Esophagus muscularis mucosa (tissue), 4 donors: ENCODE data around the gene GPR65.

Experiments
- EP300 ChIP-seq: sonication (generic); formaldehyde crosslinking; IDR thresholded peaks from one replicate; pipeline ENCODE4 v1.6.1; 2017; ENCODE audit warnings: antibody characterized with exemption
- POLR2A ChIP-seq: fragments of 450-650 bp; IDR thresholded peaks from one replicate; pipeline ENCODE4 v1.6.1; 2017; ENCODE audit warnings: antibody characterized with exemption, moderate library complexity, mild to moderate bottlenecking, low read depth
- TF ChIP-seq, protein P1 (sequence below), 3 experiments: fragments of 200-600 bp in 2 of 3; fragments of 450-650 bp in 1 of 3; sonication (generic) in 2 of 3; IDR thresholded peaks; one replicate each; pipeline ENCODE4 v1.5.1; 2017 to 2019; ENCODE audit warnings: antibody characterized with exemption in 3 of 3, mild to moderate bottlenecking in 2 of 3, moderate library complexity in 1 of 3

DNA sequence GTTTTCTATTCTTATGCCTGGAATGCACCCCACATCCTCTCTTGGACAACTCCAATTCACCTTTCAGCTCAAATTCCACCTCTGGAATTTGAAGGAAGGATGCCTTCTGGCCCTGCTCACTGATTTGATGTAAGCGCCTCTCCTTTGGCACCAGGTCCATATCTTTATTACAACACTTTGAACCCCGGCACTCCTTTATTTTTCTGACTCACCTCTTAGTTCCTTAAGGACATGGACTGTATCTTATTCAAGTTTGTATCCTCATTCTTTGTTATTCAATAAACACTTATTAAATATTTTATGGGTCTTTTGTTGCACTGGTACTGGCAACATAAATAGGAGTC lies 15.0 kb upstream of the GPR65 start:
- TF ChIP-seq, protein P1, sequence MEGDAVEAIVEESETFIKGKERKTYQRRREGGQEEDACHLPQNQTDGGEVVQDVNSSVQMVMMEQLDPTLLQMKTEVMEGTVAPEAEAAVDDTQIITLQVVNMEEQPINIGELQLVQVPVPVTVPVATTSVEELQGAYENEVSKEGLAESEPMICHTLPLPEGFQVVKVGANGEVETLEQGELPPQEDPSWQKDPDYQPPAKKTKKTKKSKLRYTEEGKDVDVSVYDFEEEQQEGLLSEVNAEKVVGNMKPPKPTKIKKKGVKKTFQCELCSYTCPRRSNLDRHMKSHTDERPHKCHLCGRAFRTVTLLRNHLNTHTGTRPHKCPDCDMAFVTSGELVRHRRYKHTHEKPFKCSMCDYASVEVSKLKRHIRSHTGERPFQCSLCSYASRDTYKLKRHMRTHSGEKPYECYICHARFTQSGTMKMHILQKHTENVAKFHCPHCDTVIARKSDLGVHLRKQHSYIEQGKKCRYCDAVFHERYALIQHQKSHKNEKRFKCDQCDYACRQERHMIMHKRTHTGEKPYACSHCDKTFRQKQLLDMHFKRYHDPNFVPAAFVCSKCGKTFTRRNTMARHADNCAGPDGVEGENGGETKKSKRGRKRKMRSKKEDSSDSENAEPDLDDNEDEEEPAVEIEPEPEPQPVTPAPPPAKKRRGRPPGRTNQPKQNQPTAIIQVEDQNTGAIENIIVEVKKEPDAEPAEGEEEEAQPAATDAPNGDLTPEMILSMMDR (IDR thresholded peaks at IDR 0.05), result no peak
- TF ChIP-seq POLR2A (no peak), EP300 (no peak)
